Measurements from ENCODE around the gene LMNTD2. TPM values are rescaled to one million over a fixed set of nuclear protein-coding genes. Genes with fewer than 3 reads are reported as not detected.

LMNTD2 gene
- total and polyA plus RNA-seq, 2 of the 13 experiments (the other 11 are each of a cell fraction or from before 2014, with no cell fraction given) = 1.1 to 3.1 TPM

DNA sequence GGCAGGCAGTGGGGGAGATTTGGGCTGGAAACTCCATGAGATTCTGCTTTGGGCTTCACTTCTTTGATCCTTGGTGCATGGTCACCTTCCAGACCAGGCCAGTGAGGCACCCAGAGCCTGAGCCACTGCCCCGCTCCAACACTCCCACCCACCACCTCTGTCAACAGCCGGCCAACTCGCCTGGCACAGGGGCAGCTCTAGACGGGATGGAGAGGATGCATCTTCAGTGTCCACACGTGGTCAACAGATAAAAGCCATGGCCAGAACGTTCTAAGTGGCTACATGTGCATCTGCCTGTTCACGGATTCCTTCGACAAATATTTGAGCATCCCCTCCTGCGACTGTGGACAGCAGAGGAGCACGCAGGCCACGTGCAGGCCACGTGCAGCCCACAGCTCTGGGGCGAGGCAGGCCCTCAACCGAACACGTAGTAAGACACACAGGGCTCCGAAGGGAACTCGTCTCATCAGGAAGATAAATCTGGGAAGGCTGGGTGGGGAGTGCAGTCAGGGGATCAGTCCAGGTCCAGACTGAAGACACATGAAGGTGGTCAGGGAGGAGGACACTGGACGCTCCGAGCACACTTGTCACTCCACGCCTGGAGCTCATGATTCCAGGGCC, 22.0 kb downstream of the LMNTD2 start (continued):
- TF ChIP-seq ELF3 (CRISPR knock-in tag; IDR thresholded peaks at IDR 0.05) (0 out of 2 replicates have a peak, but pooled peaks have one; percentile 24), ZNF607 (CRISPR knock-in tag; IDR thresholded peaks at IDR 0.05; ENCODE audit: borderline replicate concordance) (peak; percentile 59; the same call in 1 of the 2 replicates), ZNF253 (CRISPR knock-in tag; IDR thresholded peaks at IDR 0.05; ENCODE audit: borderline replicate concordance) (0 out of 2 replicates have a peak, but pooled peaks have one; percentile 5), ZBTB7A (CRISPR knock-in tag; IDR thresholded peaks at IDR 0.05) (peak; percentile 42; the same call in 1 of the 2 replicates), ZNF431 (CRISPR knock-in tag; IDR thresholded peaks at IDR 0.05; ENCODE audit: borderline replicate concordance, low read depth) (0 out of 2 replicates have a peak, but pooled peaks have one; percentile 39), ZNF879 (CRISPR knock-in tag; IDR thresholded peaks at IDR 0.05) (0 out of 2 replicates have a peak, but pooled peaks have one; percentile 56), MTF2 (CRISPR knock-in tag; IDR thresholded peaks at IDR 0.05; ENCODE audit: borderline replicate concordance) (no peak), KLF11 (CRISPR knock-in tag; IDR thresholded peaks at IDR 0.05) (peak; percentile 37; the same call in 1 of the 2 replicates), REPIN1 (CRISPR knock-in tag; IDR thresholded peaks at IDR 0.05; ENCODE audit: borderline replicate concordance, low read depth) (no peak), ZNF335 (CRISPR knock-in tag; IDR thresholded peaks at IDR 0.05) (0 out of 2 replicates have a peak, but pooled peaks have one; percentile 53), ZNF75D (CRISPR knock-in tag; IDR thresholded peaks at IDR 0.05; ENCODE audit: borderline replicate concordance) (no peak), ZFY (CRISPR knock-in tag; IDR thresholded peaks at IDR 0.05) (peak; percentile 38; the same call in 1 of the 2 replicates), NCOA1 (CRISPR knock-in tag; IDR thresholded peaks at IDR 0.05) (no peak), KDM4B (CRISPR knock-in tag; IDR thresholded peaks at IDR 0.05) (no peak), ZNF12 (CRISPR knock-in tag; IDR thresholded peaks at IDR 0.05) (0 out of 2 replicates have a peak, but pooled peaks have one; percentile 24), GFI1 (CRISPR knock-in tag; IDR thresholded peaks at IDR 0.05; ENCODE audit: borderline replicate concordance) (no peak), AHR (CRISPR knock-in tag; IDR thresholded peaks at IDR 0.05) (0 out of 2 replicates have a peak, but pooled peaks have one; percentile 54)
- TF ChIP-seq, protein P1, sequence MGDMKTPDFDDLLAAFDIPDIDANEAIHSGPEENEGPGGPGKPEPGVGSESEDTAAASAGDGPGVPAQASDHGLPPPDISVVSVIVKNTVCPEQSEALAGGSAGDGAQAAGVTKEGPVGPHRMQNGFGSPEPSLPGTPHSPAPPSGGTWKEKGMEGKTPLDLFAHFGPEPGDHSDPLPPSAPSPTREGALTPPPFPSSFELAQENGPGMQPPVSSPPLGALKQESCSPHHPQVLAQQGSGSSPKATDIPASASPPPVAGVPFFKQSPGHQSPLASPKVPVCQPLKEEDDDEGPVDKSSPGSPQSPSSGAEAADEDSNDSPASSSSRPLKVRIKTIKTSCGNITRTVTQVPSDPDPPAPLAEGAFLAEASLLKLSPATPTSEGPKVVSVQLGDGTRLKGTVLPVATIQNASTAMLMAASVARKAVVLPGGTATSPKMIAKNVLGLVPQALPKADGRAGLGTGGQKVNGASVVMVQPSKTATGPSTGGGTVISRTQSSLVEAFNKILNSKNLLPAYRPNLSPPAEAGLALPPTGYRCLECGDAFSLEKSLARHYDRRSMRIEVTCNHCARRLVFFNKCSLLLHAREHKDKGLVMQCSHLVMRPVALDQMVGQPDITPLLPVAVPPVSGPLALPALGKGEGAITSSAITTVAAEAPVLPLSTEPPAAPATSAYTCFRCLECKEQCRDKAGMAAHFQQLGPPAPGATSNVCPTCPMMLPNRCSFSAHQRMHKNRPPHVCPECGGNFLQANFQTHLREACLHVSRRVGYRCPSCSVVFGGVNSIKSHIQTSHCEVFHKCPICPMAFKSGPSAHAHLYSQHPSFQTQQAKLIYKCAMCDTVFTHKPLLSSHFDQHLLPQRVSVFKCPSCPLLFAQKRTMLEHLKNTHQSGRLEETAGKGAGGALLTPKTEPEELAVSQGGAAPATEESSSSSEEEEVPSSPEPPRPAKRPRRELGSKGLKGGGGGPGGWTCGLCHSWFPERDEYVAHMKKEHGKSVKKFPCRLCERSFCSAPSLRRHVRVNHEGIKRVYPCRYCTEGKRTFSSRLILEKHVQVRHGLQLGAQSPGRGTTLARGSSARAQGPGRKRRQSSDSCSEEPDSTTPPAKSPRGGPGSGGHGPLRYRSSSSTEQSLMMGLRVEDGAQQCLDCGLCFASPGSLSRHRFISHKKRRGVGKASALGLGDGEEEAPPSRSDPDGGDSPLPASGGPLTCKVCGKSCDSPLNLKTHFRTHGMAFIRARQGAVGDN (CRISPR knock-in tag; IDR thresholded peaks at IDR 0.05) = peak; percentile 94
- TF ChIP-seq, protein P2, sequence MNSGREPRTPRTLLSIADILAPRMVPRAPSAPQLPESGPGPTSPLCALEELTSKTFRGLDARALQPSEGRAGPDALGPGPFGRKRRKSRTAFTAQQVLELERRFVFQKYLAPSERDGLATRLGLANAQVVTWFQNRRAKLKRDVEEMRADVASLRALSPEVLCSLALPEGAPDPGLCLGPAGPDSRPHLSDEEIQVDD (CRISPR knock-in tag; IDR thresholded peaks at IDR 0.05; ENCODE audit: borderline replicate concordance) = 0 out of 2 replicates have a peak, but pooled peaks have one; percentile 57

Measured in HepG2 (cell line).